ENCODE measurements around the gene SAMD11. TPM values are rescaled to one million over a fixed set of nuclear protein-coding genes. Genes with fewer than 3 reads are reported as not detected.

SAMD11 gene
- total and polyA plus RNA-seq, 2 of the 13 experiments (the other 11 are each of a cell fraction or from before 2014, with no cell fraction given) = 0.11 TPM; not detected in 1

GRCh38 chr1:942864-943533, 19.3 kb downstream of the SAMD11 start (continued):
- no peak for TF ChIP-seq MTF2 (CRISPR knock-in tag; IDR thresholded peaks at IDR 0.05; ENCODE audit: borderline replicate concordance)
- no peak for TF ChIP-seq NR3C1 (CRISPR knock-in tag; IDR thresholded peaks at IDR 0.05)
- no peak for TF ChIP-seq ZNF260 (CRISPR knock-in tag; IDR thresholded peaks at IDR 0.05; ENCODE audit: borderline replicate concordance, low read depth)
- TF ChIP-seq MYNN (CRISPR knock-in tag; IDR thresholded peaks at IDR 0.05; ENCODE audit: low read depth) = no peak
- TF ChIP-seq SNAPC4 (CRISPR knock-in tag; IDR thresholded peaks at IDR 0.05) = no peak
- TF ChIP-seq AHR (CRISPR knock-in tag; IDR thresholded peaks at IDR 0.05) = no peak
- no peak for TF ChIP-seq NR2F2 (IDR thresholded peaks at IDR 0.05; ENCODE audit: borderline replicate concordance, low read depth)
- no peak for TF ChIP-seq IRF1 (CRISPR knock-in tag; IDR thresholded peaks at IDR 0.05; ENCODE audit: low read depth)
- TF ChIP-seq NFRKB (IDR thresholded peaks at IDR 0.05) = no peak
- no peak for TF ChIP-seq ZEB1 (IDR thresholded peaks at IDR 0.05; ENCODE audit: insufficient replicate concordance, low read depth)
- peak; percentile 69; the same call in 1 of the 2 replicates for TF ChIP-seq KDM2A (CRISPR knock-in tag; IDR thresholded peaks at IDR 0.05; ENCODE audit: borderline replicate concordance, low read depth)
- no peak for TF ChIP-seq ZSCAN9 (CRISPR knock-in tag; IDR thresholded peaks at IDR 0.05; ENCODE audit: borderline replicate concordance)
- no peak for TF ChIP-seq KAT8 (CRISPR knock-in tag; IDR thresholded peaks at IDR 0.05)
- TF ChIP-seq WIZ (CRISPR knock-in tag; IDR thresholded peaks at IDR 0.05) = no peak
- no peak for TF ChIP-seq CENPT (CRISPR knock-in tag; IDR thresholded peaks at IDR 0.05; ENCODE audit: low read depth)
- no peak for TF ChIP-seq ATF2 (CRISPR knock-in tag; IDR thresholded peaks at IDR 0.05)
- no peak for TF ChIP-seq UBTF (CRISPR knock-in tag; IDR thresholded peaks at IDR 0.05)
- no peak for TF ChIP-seq CTCF (CRISPR knock-in tag; IDR thresholded peaks at IDR 0.05)
- TF ChIP-seq MIXL1 (CRISPR knock-in tag; IDR thresholded peaks at IDR 0.05) = no peak

Measured in HepG2 (cell line).